CD14-positive monocyte (primary cell): ENCODE results near the gene RCAN2. TPM values are rescaled to one million over a fixed set of nuclear protein-coding genes. Genes with fewer than 3 reads are reported as not detected.
A peak's percentile ranks its signal among the peaks of the same experiment; 100 is the strongest.

Experiments used
- DNase-seq, 3 donors: peaks; one replicate each; pipeline ENCODE4 v3.0.0-alpha.2; 2011 to 2022
- H2AFZ ChIP-seq: 2 replicates; pipeline ENCODE4 v1.6.0; 2012; ENCODE audit warnings: mild to moderate bottlenecking, low read depth, low read length, inconsistent platforms; ENCODE audit not compliant: insufficient read depth, poor library complexity, severe bottlenecking
- H3K27ac ChIP-seq, 2 donors: 1 replicate in 1 of 2; 2 replicates in 1 of 2; pipeline ENCODE4 v1.5.1; 2012 to 2013; ENCODE audit warnings: low read length in 2 of 2, control low read depth in 1 of 2, inconsistent platforms in 1 of 2, low read depth in 1 of 2, mild to moderate bottlenecking in 1 of 2
- H3K27me3 ChIP-seq, 2 donors: one replicate each; pipeline versions ENCODE4 v1.6.0 to v1.6.1; 2011 to 2013; ENCODE audit warnings: low read length in 2 of 2; ENCODE audit not compliant: control insufficient read depth in 2 of 2, insufficient read depth in 2 of 2
- H3K36me3 ChIP-seq, 2 donors: replicated peaks in 1 of 2; 1 replicate in 1 of 2; 2 replicates in 1 of 2; pipeline versions ENCODE4 v1.5.1 to v1.6.1; 2012 to 2013; ENCODE audit warnings: low read length in 2 of 2, control low read depth in 1 of 2, inconsistent platforms in 1 of 2, mild to moderate bottlenecking in 1 of 2; ENCODE audit not compliant: insufficient read depth in 2 of 2, control insufficient read depth in 1 of 2
- H3K4me1 ChIP-seq, 2 donors: 1 replicate in 1 of 2; 2 replicates in 1 of 2; pipeline versions ENCODE4 v1.5.1 to v1.6.1; 2012 to 2013; ENCODE audit warnings: low read length in 2 of 2, control low read depth in 1 of 2, inconsistent platforms in 1 of 2, mild to moderate bottlenecking in 1 of 2, moderate library complexity in 1 of 2; ENCODE audit not compliant: insufficient read depth in 2 of 2, control insufficient read depth in 1 of 2
- H3K4me2 ChIP-seq: replicated peaks from 2 replicates; pipeline ENCODE3; 2012; ENCODE audit warnings: low read length, moderate library complexity, mild to moderate bottlenecking; ENCODE audit not compliant: poor library complexity, severe bottlenecking; ENCODE audit errors: extremely low read depth
- H3K4me3 ChIP-seq, 3 experiments: fragments of 200-600 bp in 1 of 3; sonication (generic) in 1 of 3; replicated peaks in 1 of 3; 1 replicate in 2 of 3; 2 replicates in 1 of 3; pipeline ENCODE4 v1.5.1; 2011 to 2013; ENCODE audit warnings: low read length in 3 of 3, mild to moderate bottlenecking in 3 of 3, control low read depth in 2 of 3, low read depth in 2 of 3, inconsistent platforms in 1 of 3, moderate library complexity in 1 of 3
- H3K79me2 ChIP-seq: 2 replicates; pipeline ENCODE4 v1.6.0; 2012; ENCODE audit warnings: mild to moderate bottlenecking, control low read depth, inconsistent platforms, low read length, moderate library complexity; ENCODE audit not compliant: insufficient read depth
- H3K9ac ChIP-seq: 2 replicates; pipeline ENCODE4 v1.6.0; 2017; ENCODE audit warnings: low read length, mild to moderate bottlenecking; ENCODE audit not compliant: insufficient read depth, poor library complexity, severe bottlenecking
- H3K9me3 ChIP-seq, 2 donors: replicated peaks in 1 of 2; 1 replicate in 1 of 2; 2 replicates in 1 of 2; pipeline versions ENCODE4 v1.5.1 to v1.6.1; 2012 to 2013; ENCODE audit warnings: low read length in 2 of 2, control low read depth in 1 of 2; ENCODE audit not compliant: control insufficient read depth in 1 of 2, insufficient read depth in 1 of 2
- H4K20me1 ChIP-seq: 2 replicates; pipeline ENCODE4 v1.6.0; 2012; ENCODE audit warnings: mild to moderate bottlenecking, low read length, control low read depth, moderate library complexity; ENCODE audit not compliant: insufficient read depth
- H3K27ac Mint-ChIP-seq, 7 donors: one replicate each; pipeline ENCODE4 v1.8.0; 2020; ENCODE audit warnings: mild to moderate bottlenecking in 7 of 7, mixed read lengths in 7 of 7, moderate library complexity in 6 of 7, inconsistent platforms in 2 of 7
- H3K27me3 Mint-ChIP-seq, 3 donors: one replicate each; pipeline ENCODE4 v1.8.0; 2021 to 2022; ENCODE audit warnings: low read depth in 3 of 3, mild to moderate bottlenecking in 3 of 3, mixed read lengths in 3 of 3, moderate library complexity in 3 of 3, inconsistent platforms in 1 of 3
- H3K36me3 Mint-ChIP-seq, 2 donors: one replicate each; pipeline ENCODE4 v1.8.0; 2020; ENCODE audit warnings: mixed read lengths in 2 of 2, inconsistent platforms in 1 of 2, mild to moderate bottlenecking in 1 of 2
- H3K4me1 Mint-ChIP-seq: one replicate; pipeline ENCODE4 v1.8.0; 2020; ENCODE audit warnings: mild to moderate bottlenecking, mixed read lengths
- H3K4me3 Mint-ChIP-seq, 2 donors: one replicate each; pipeline ENCODE4 v1.8.0; 2020; ENCODE audit warnings: mild to moderate bottlenecking in 2 of 2, mixed read lengths in 2 of 2, moderate library complexity in 1 of 2
- H3K9me3 Mint-ChIP-seq, 7 donors: one replicate each; pipeline ENCODE4 v1.8.0; 2020 to 2022; ENCODE audit warnings: mixed read lengths in 7 of 7, mild to moderate bottlenecking in 6 of 7, moderate library complexity in 6 of 7, inconsistent platforms in 2 of 7
- WGBS: methylation state at CpG from one replicate; pipeline ENCODE4 v1.1.5; 2013; ENCODE audit warnings: missing lambda C conversion rate; ENCODE audit not compliant: insufficient coverage; 5-methylcytosine and 5-hydroxymethylcytosine counted together
- intact Hi-C, 2 donors: fragments of 100-400 bp; cut with micrococcal nuclease; formaldehyde crosslinking; loops; one replicate each; pipeline versions ENCODE4 v1.15.0 to v1.15.1; 2023
- polyA plus RNA-seq, 3 donors: library from polyadenylated mRNA; depleted of rRNA in 1 of 3; unstranded in 2 of 3; stranded (reverse) in 1 of 3; fragments of 300-500 nt in 2 of 3; fragments of >200 nt in 1 of 3; fragmentation: Illumina TruSeq in 2 of 3; gene quantifications; 1 replicate in 2 of 3; 2 replicates in 1 of 3; pipeline ENCODE4 v1.2.3, GENCODE V29; 2012 to 2021
- TF ChIP-seq, protein P1 (sequence below): fragments of 200-600 bp; IDR thresholded peaks from one replicate; pipeline ENCODE4 v1.8.0; 2022; ENCODE audit warnings: antibody characterized with exemption, mild to moderate bottlenecking

RCAN2 gene
- polyA plus RNA-seq, 3 donors, result not detected

DNA sequence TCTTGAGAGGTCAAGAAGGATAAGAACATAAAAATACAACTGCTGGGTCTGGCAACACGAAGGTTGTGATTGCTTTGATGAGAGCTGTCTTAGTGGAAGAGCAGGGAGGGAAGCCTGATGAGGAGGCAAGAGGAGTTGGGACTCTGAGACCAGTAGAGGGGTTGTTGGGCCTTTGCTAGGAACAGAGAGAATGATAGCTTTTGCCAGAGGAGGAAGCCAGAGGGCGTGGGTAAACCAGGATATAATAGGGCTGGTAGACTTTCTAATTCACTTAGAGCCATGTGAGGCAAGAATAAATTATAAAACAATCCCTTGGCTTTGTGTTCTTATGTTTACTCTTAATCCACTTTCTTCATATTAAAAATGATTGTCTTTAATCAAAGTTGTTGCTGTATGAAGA is 78.6 kb downstream of the RCAN2 start:
- Histone ChIP-seq H2AFZ (peak overlapping the region; percentile 43), H3K36me3 (no peaks in the 10 kb centered on the region), H4K20me1 (no peaks in the 10 kb centered on the region), H3K9me3 (no peaks in the 10 kb centered on the region), H3K79me2 (no peaks in the 10 kb centered on the region), H3K4me2 (no peak overlapping the region), H3K4me1 (no peaks in the 10 kb centered on the region), H3K9ac (no peak overlapping the region), H3K27me3 (no peaks in the 10 kb centered on the region), H3K4me3 (no peak overlapping the region), H3K27ac (no peak overlapping the region)
- intact Hi-C loops, result loop anchor here in 1 of 2 donors (5.0 to 10.0 kb wide), 2 partner anchors 480 to 582 kb away; no protein-coding TSS in a partner anchor
- H3K9me3 Mint-ChIP-seq, result no peaks in the 10 kb centered on the region
- TF ChIP-seq, protein P1, sequence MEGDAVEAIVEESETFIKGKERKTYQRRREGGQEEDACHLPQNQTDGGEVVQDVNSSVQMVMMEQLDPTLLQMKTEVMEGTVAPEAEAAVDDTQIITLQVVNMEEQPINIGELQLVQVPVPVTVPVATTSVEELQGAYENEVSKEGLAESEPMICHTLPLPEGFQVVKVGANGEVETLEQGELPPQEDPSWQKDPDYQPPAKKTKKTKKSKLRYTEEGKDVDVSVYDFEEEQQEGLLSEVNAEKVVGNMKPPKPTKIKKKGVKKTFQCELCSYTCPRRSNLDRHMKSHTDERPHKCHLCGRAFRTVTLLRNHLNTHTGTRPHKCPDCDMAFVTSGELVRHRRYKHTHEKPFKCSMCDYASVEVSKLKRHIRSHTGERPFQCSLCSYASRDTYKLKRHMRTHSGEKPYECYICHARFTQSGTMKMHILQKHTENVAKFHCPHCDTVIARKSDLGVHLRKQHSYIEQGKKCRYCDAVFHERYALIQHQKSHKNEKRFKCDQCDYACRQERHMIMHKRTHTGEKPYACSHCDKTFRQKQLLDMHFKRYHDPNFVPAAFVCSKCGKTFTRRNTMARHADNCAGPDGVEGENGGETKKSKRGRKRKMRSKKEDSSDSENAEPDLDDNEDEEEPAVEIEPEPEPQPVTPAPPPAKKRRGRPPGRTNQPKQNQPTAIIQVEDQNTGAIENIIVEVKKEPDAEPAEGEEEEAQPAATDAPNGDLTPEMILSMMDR, result no peak
- H3K4me1 Mint-ChIP-seq, result no peaks in the 10 kb centered on the region
- H3K27ac Mint-ChIP-seq, result no peak overlapping the region
- 13% methylated on average over 1 of the region's 2 CpGs for WGBS
- H3K36me3 Mint-ChIP-seq, result no peaks in the 10 kb centered on the region
- no peak for DNase-seq
- no peak overlapping the region for H3K4me3 Mint-ChIP-seq
- no peaks in the 10 kb centered on the region for H3K27me3 Mint-ChIP-seq

DNA sequence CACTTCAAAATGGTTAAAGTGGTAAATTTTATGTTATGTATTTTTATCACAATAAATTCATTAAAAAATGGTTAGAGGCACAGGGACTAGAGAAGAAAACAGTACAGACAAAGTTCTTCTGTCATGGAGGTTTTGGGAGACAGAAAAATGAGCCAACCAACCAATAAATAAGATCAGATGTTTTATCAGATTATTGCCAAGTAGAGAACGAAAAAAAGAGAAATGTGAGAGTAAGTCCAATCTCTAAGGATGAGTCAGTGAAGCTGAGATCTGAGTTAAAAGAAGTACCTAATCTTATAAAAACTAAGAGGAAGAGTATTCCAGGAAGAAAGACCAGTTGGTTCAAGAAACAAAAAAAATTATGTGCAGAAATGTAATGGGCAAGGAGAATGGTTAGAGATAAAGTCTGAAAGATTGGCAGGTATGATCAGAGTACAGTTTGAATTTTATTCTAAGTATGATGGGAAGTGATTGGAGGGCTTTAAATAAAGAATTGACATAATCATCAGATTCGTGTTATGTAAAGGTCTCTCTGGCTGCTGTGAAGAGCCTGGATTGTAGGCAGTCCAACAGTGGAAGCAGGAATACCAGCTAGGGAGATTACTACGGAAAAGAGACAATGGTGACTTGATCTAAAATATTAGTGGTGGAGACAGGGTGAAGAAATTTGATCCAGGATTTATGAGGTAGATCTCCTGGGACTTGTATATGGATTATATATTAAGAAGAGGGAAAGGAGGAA is 79.6 kb downstream of the RCAN2 start:
- Histone ChIP-seq H3K36me3 (no peaks in the 10 kb centered on the region), H3K4me1 (no peaks in the 10 kb centered on the region)
- no peaks in the 10 kb centered on the region for H3K9me3 Mint-ChIP-seq

More for the DNA sequence above, 79.6 kb downstream of the RCAN2 start:
- H3K9me3 ChIP-seq, result no peaks in the 10 kb centered on the region
- Mint-ChIP-seq H3K4me1 (no peaks in the 10 kb centered on the region), H3K36me3 (no peaks in the 10 kb centered on the region), H3K27ac (no peak overlapping the region), H3K27me3 (peaks cover 0 to 1% (median 0%) of the 10 kb centered on the region in 3 donors), H3K4me3 (no peak overlapping the region)
- H3K4me2 ChIP-seq, result no peak overlapping the region
- DNase-seq, result no peak
- no peaks in the 10 kb centered on the region for H3K79me2 ChIP-seq
- no peak overlapping the region for H2AFZ ChIP-seq
- intact Hi-C loops, result loop anchor here in 1 of 2 donors (5.0 to 10.0 kb wide), 2 partner anchors 479 to 583 kb away; no protein-coding TSS in a partner anchor
- H3K9ac ChIP-seq, result no peak overlapping the region
- TF ChIP-seq, protein P1, result no peak
- no peaks in the 10 kb centered on the region for H4K20me1 ChIP-seq
- no peak overlapping the region for H3K4me3 ChIP-seq
- no peaks in the 10 kb centered on the region for H3K27me3 ChIP-seq
- no peak overlapping the region for H3K27ac ChIP-seq
- WGBS, result 88% methylated on average over 2 of the region's 3 CpGs
